Activated T-cell treated with anti-CD3 and anti-CD28 coated beads for 48 hours (primary cell): ENCODE results near the gene KLK12.

Experiments used
- DNase-seq: peaks from one replicate; pipeline ENCODE4 v3.0.0-alpha.2; 2020; ENCODE audit warnings: low read depth

Gene KLK12

DNA sequence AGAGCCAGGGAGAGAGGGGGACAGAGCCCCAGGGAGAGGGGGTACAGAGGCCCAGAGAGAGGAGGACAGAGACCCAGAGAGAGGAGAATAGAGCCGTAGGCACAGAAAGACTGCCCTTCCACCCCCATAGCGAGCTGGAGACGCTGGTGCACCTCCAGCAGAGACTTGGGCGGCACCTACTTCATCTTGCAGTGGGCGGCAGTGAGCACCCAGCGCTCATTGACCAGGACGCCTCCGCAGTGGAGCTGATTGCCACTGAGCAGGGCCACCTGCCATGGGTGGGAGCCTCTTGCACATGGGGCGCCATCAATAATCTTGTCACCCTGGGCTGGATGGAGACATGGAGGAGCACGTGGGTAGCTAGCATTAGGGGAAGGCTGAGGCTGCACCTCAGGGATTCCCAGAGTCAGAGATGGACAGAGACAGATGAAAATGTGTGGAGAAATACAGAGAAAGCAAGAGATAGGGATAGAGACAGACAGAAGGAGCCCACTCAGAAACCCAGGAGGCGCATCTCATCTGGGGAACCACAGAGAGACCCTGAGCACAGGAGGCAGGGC is 53.1 kb downstream of the KLK12 start:
- no peak for DNase-seq

DNA sequence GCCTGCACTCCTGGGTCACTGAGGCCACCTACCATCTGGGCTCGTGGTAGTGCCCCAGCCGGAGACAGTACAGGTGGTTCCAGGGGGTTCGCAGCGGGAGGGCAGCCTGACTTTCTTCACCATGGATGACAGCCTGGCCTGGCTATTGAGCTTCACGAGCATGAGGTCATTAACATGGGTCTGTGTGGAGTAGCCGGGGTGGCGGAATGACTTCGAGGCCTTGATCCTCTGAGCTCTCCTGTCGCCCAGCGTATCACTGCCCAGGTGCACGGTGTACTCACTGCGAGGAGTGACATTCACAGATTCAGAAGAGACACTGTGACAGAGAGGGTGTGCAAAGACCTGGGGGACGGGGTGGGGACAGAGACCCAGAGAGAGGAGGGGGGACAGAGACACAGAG is 54.6 kb downstream of the KLK12 start:
- no peak for DNase-seq

DNA sequence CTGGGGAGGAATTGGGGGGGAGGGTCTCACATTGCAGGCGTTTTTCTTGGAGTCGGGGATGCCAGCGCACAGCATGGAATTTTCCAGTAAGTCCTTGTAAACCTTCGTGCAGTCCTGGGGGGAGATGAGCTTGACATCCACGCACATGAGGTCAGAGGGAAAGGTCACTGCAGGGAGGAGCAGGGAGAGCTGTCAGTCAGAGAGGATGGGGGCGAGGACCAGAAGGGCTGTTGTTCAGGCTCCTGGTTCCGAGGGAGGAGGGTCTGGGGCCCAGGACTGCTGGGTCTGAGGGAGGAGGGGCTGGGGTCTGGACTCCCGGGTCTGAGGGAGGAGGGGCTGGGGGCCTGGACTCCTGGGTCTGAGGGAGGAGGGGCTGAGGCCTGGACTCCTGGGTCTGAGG is 55.0 kb downstream of the KLK12 start:
- no peak for DNase-seq
